Tibial artery (tissue), 4 donors: ENCODE results near the gene SUGCT.

Source experiments
- DNase-seq, 2 donors: peaks; one replicate each; pipeline ENCODE4 v3.0.0-alpha.2; 2019
- H3K27ac ChIP-seq, 2 donors: fragments of 200-600 bp; sonication (generic) in 1 of 2; 1 replicate in 1 of 2; 2 replicates in 1 of 2; pipeline ENCODE4 v1.5.1; 2018 to 2019; ENCODE audit warnings: mild to moderate bottlenecking in 1 of 2
- H3K27me3 ChIP-seq, 2 donors: fragments of 200-600 bp; sonication (generic) in 1 of 2; one replicate each; pipeline versions ENCODE4 v1.5.1 to v1.6.0; 2016 to 2019
- H3K36me3 ChIP-seq, 3 donors: fragments of 200-600 bp; sonication (generic) in 2 of 3; one replicate each; pipeline ENCODE4 v1.5.1; 2016 to 2019; ENCODE audit warnings: mild to moderate bottlenecking in 2 of 3
- H3K4me1 ChIP-seq, 4 donors: fragments of 200-600 bp; sonication (generic) in 2 of 4; 1 replicate in 3 of 4; 2 replicates in 1 of 4; pipeline ENCODE4 v1.5.1; 2016 to 2019
- H3K4me3 ChIP-seq, 2 donors: fragments of 200-600 bp; sonication (generic) in 1 of 2; 1 replicate in 1 of 2; 2 replicates in 1 of 2; pipeline ENCODE4 v1.5.1; 2018 to 2019; ENCODE audit warnings: mild to moderate bottlenecking in 2 of 2
- H3K9me3 ChIP-seq, 3 donors: fragments of 200-600 bp; sonication (generic) in 1 of 3; one replicate each; pipeline ENCODE4 v1.5.1; 2016 to 2019
- CTCF ChIP-seq, 2 experiments: fragments of 200-600 bp in 1 of 2; fragments of 450-650 bp in 1 of 2; IDR thresholded peaks; one replicate each; pipeline ENCODE4 v1.5.1; 2017 to 2019; ENCODE audit warnings: antibody characterized with exemption in 2 of 2, mild to moderate bottlenecking in 1 of 2, moderate library complexity in 1 of 2
- intact Hi-C: fragments of 100-400 bp; cut with DNase I; formaldehyde crosslinking; loops from one replicate; pipeline ENCODE4 v1.15.0; 2023; ENCODE audit warnings: low total_unique reads

The SUGCT gene

GRCh38 chr7:40842641-40843040 is 707.8 kb downstream of the SUGCT start:
- Histone ChIP-seq H3K4me1 (peaks cover 0 to 38% (median 5%) of the 10 kb centered on the region in 4 donors), H3K9me3 (peaks cover 0 to 4% (median 4%) of the 10 kb centered on the region in 3 donors), H3K4me3 (no peak overlapping the region), H3K36me3 (peaks cover 0 to 5% (median 0%) of the 10 kb centered on the region in 3 donors), H3K27me3 (no peaks in the 10 kb centered on the region), H3K27ac (peak overlapping the region; percentile 37 to 66)
- DNase-seq: no peak
- intact Hi-C loops: loop anchor here (10.0 kb wide), 2 partner anchors 62 to 852 kb away; no protein-coding TSS in a partner anchor
- no peak for TF ChIP-seq CTCF (IDR thresholded peaks at IDR 0.05)

GRCh38 chr7:40843338-40843985 is 708.7 kb downstream of the SUGCT start:
- no peaks in the 10 kb centered on the region for H3K27me3 ChIP-seq
- DNase-seq: no peak
- TF ChIP-seq CTCF (IDR thresholded peaks at IDR 0.05): no peak
- H3K4me1 ChIP-seq: peaks cover 0 to 42% (median 5%) of the 10 kb centered on the region in 4 donors
- peaks cover 0 to 5% (median 0%) of the 10 kb centered on the region in 3 donors for H3K36me3 ChIP-seq
- peaks cover 0 to 4% (median 4%) of the 10 kb centered on the region in 3 donors for H3K9me3 ChIP-seq
- no peak overlapping the region for H3K4me3 ChIP-seq
- intact Hi-C loops: loop anchor here (10.0 kb wide), 2 partner anchors 61 to 851 kb away; no protein-coding TSS in a partner anchor
- peak overlapping the region; percentile 37 to 66 for H3K27ac ChIP-seq

GRCh38 chr7:40845943-40846342 is 711.1 kb downstream of the SUGCT start:
- DNase-seq: no peak
- Histone ChIP-seq H3K4me3 (no peak overlapping the region), H3K9me3 (no peaks in the 10 kb centered on the region), H3K27me3 (no peaks in the 10 kb centered on the region), H3K36me3 (no peaks in the 10 kb centered on the region), H3K27ac (no peak overlapping the region), H3K4me1 (peaks cover 0 to 63% (median 5%) of the 10 kb centered on the region in 4 donors)
- no peak for TF ChIP-seq CTCF (IDR thresholded peaks at IDR 0.05)
- intact Hi-C loops: loop anchor here (10.0 kb wide), 2 partner anchors 59 to 849 kb away; no protein-coding TSS in a partner anchor

- TF ChIP-seq CTCF (IDR thresholded peaks at IDR 0.05): no peak
- Histone ChIP-seq H3K36me3 (no peaks in the 10 kb centered on the region), H3K9me3 (no peaks in the 10 kb centered on the region), H3K27ac (no peak overlapping the region), H3K4me1 (peaks cover 0 to 69% (median 5%) of the 10 kb centered on the region in 4 donors), H3K27me3 (no peaks in the 10 kb centered on the region), H3K4me3 (no peak overlapping the region)
- intact Hi-C loops: loop anchor here (10.0 kb wide), 2 partner anchors 57 to 847 kb away; no protein-coding TSS in a partner anchor
- DNase-seq: no peak
These were observed 713.1 kb downstream of the SUGCT start for GRCh38 chr7:40847921-40848320.

- DNase-seq: no peak
- Histone ChIP-seq H3K36me3 (no peaks in the 10 kb centered on the region), H3K9me3 (no peaks in the 10 kb centered on the region), H3K27ac (peak overlapping the region in 1 of 2 donors; percentile 40), H3K27me3 (no peaks in the 10 kb centered on the region), H3K4me3 (no peak overlapping the region), H3K4me1 (peaks cover 0 to 61% (median 4%) of the 10 kb centered on the region in 4 donors)
- TF ChIP-seq CTCF (IDR thresholded peaks at IDR 0.05): no peak
- intact Hi-C loops: loop anchor here (10.0 kb wide), 2 partner anchors 56 to 846 kb away; no protein-coding TSS in a partner anchor
These were observed 713.9 kb downstream of the SUGCT start for GRCh38 chr7:40848541-40849221.
